ENCODE measurements around the gene SLC1A5.

Gene SLC1A5

GRCh38 chr19:46787331-46788261 is 798 bp downstream of the SLC1A5 start:
- Histone ChIP-seq H3K9me3 (ENCODE audit: control extremely low read depth in 1 of 5, control insufficient read depth in 4 of 5, insufficient read depth in 2 of 5, low read depth in 1 of 5, low read length in 4 of 5) (no peaks in the 10 kb centered on the region), H3K27ac (ENCODE audit: insufficient read depth in 1 of 2, low read depth in 1 of 2, low read length in 2 of 2, poor library complexity in 1 of 2, severe bottlenecking in 2 of 2) (peak overlapping the region in 1 of 2 experiments; percentile 84), H3K4me3 (ENCODE audit: control insufficient read depth in 1 of 7, extremely low read depth in 1 of 7, insufficient read depth in 4 of 7, low read depth in 2 of 7, low read length in 6 of 7) (peak overlapping the region; percentile 53 to 98 (median 76)), H3K27me3 (replicated peaks in 2 of 5; ENCODE audit: control insufficient read depth in 4 of 5, insufficient read depth in 5 of 5, low read length in 4 of 5) (no peaks in the 10 kb centered on the region), H3K36me3 (ENCODE audit: control insufficient read depth in 4 of 4, insufficient read depth in 4 of 4, low read length in 3 of 4) (peaks cover 2 to 22% (median 5%) of the 10 kb centered on the region in 4 experiments), H3K4me1 (ENCODE audit: control extremely low read depth in 1 of 4, control insufficient read depth in 4 of 4, insufficient read depth in 4 of 4, low read length in 3 of 4) (peaks cover 10 to 65% (median 58%) of the 10 kb centered on the region in 4 experiments)
- CTCF ChIA-PET: interaction anchor here (1.2 to 2.4 kb wide), 4 partner anchors 20 to 69 kb away, joined by 3 to 7 read pairs (median 4); no protein-coding TSS in a partner anchor
- under 1% methylated on average over 74 of the region's 80 CpGs for WGBS (ENCODE audit: insufficient coverage)
- peak in 2 of 3 donors; percentile 32 to 52 for DNase-seq
- POLR2A ChIA-PET: interaction anchor here (0.6 to 1.9 kb wide), 7 partner anchors 9 to 126 kb away, joined by 3 to 7 read pairs (median 4); partner anchors contain the start of gene DACT3

DNA sequence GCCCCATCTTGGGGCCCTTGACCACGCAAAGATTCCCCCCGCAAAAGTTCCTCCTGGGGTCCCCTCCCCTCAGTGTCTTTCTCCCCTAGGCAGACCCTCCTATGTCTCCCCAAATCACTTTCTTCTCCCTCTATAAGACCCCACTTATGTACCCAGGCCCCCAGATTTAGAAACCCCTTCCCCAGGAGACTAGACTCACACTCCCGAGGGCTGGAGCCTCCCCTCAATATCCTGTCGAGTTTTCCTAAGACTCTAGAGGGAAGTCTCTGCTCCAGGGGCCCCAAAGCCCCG is 1.4 kb downstream of the SLC1A5 start:
- H3K4me1 ChIP-seq (ENCODE audit: control extremely low read depth in 1 of 4, control insufficient read depth in 4 of 4, insufficient read depth in 4 of 4, low read length in 3 of 4): peaks cover 7 to 59% (median 52%) of the 10 kb centered on the region in 4 experiments
- 0% methylated on average over 5 of the region's 5 CpGs for WGBS (ENCODE audit: insufficient coverage)
- POLR2A ChIA-PET: interaction anchor here (1.9 kb wide), 1 partner anchor 33 kb away, joined by 5 read pairs; no protein-coding TSS in a partner anchor

DNA sequence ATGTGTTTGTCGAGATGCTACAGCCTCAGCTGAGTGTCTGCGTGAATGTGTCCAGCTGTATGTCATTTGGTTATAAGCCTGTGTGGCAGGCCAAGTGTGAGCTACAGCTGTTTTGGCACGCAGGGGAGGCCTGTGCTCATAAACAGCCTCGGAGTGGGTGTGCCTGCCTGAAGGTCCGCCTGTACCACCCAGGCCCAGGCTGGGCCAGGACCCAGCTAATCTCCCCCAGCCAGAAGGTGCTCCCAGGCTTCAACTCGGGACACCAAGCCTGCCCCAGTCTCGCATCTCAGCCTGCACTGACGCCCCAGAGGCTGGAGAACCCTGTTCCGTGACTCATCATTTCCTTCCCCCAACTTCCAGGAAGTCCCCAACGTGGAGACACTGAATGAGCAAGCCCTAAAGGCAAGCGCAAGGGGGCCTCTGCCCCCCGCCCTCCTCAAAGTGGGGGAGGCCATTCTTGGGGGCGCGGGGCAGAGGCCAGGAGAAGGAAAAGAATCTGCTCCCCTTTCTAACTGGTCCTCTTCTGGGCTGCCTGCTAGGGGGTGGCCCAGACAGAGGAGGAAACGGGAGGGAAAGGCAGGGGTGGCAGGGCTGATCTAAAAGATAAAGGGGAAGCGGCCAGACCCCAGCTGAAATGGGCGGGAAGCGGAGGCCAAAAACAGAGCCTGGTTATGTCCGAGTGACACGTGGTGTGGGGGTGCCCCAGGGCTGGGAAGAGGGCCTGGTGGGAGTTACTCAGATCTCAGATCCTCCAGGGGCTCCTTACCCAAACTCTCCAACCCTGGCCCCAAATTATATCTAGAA is 2.0 kb downstream of the SLC1A5 start:
- WGBS (ENCODE audit: insufficient coverage): 5% methylated on average over 17 of the region's 20 CpGs
- ChIA-PET POLR2A (no interaction called here), CTCF (interaction anchor here (0.7 to 4.6 kb wide), 5 partner anchors 19 to 55 kb away, joined by 3 to 25 read pairs (median 5); no protein-coding TSS in a partner anchor)
- DNase-seq: peak; percentile 91 to 98 (median 93)
- peak overlapping the region in 1 of 2 experiments; percentile 84 for H3K27ac ChIP-seq (ENCODE audit: insufficient read depth in 1 of 2, low read depth in 1 of 2, low read length in 2 of 2, poor library complexity in 1 of 2, severe bottlenecking in 2 of 2)
- H3K9me3 ChIP-seq (ENCODE audit: control extremely low read depth in 1 of 5, control insufficient read depth in 4 of 5, insufficient read depth in 2 of 5, low read depth in 1 of 5, low read length in 4 of 5): no peaks in the 10 kb centered on the region
- peaks cover 6 to 33% (median 12%) of the 10 kb centered on the region in 4 experiments for H3K36me3 ChIP-seq (ENCODE audit: control insufficient read depth in 4 of 4, insufficient read depth in 4 of 4, low read length in 3 of 4)
- H3K4me3 ChIP-seq (ENCODE audit: control insufficient read depth in 1 of 7, extremely low read depth in 1 of 7, insufficient read depth in 4 of 7, low read depth in 2 of 7, low read length in 6 of 7): peak overlapping the region in 6 of 7 experiments; percentile 68 to 98 (median 78)
- no peaks in the 10 kb centered on the region for H3K27me3 ChIP-seq (replicated peaks in 2 of 5; ENCODE audit: control insufficient read depth in 4 of 5, insufficient read depth in 5 of 5, low read length in 4 of 5)
- H3K4me1 ChIP-seq (ENCODE audit: control extremely low read depth in 1 of 4, control insufficient read depth in 4 of 4, insufficient read depth in 4 of 4, low read length in 3 of 4): peaks cover 5 to 57% (median 49%) of the 10 kb centered on the region in 4 experiments

More for the DNA sequence above, 1.4 kb downstream of the SLC1A5 start:
- H3K27me3 ChIP-seq (replicated peaks in 2 of 5; ENCODE audit: control insufficient read depth in 4 of 5, insufficient read depth in 5 of 5, low read length in 4 of 5): no peaks in the 10 kb centered on the region
- peak overlapping the region in 1 of 2 experiments; percentile 84 for H3K27ac ChIP-seq (ENCODE audit: insufficient read depth in 1 of 2, low read depth in 1 of 2, low read length in 2 of 2, poor library complexity in 1 of 2, severe bottlenecking in 2 of 2)
- CTCF ChIA-PET: interaction anchor here (2.4 kb wide), 1 partner anchor 20 kb away, joined by 7 read pairs; no protein-coding TSS in a partner anchor
- peaks cover 6 to 27% (median 7%) of the 10 kb centered on the region in 4 experiments for H3K36me3 ChIP-seq (ENCODE audit: control insufficient read depth in 4 of 4, insufficient read depth in 4 of 4, low read length in 3 of 4)
- no peak for DNase-seq
- H3K9me3 ChIP-seq (ENCODE audit: control extremely low read depth in 1 of 5, control insufficient read depth in 4 of 5, insufficient read depth in 2 of 5, low read depth in 1 of 5, low read length in 4 of 5): no peaks in the 10 kb centered on the region
- peak overlapping the region; percentile 53 to 98 (median 76) for H3K4me3 ChIP-seq (ENCODE audit: control insufficient read depth in 1 of 7, extremely low read depth in 1 of 7, insufficient read depth in 4 of 7, low read depth in 2 of 7, low read length in 6 of 7)

GRCh38 chr19:46785980-46786235 is 2.5 kb downstream of the SLC1A5 start:
- H3K27ac ChIP-seq (ENCODE audit: insufficient read depth in 1 of 2, low read depth in 1 of 2, low read length in 2 of 2, poor library complexity in 1 of 2, severe bottlenecking in 2 of 2): peak overlapping the region in 1 of 2 experiments; percentile 84
- no peaks in the 10 kb centered on the region for H3K27me3 ChIP-seq (replicated peaks in 2 of 5; ENCODE audit: control insufficient read depth in 4 of 5, insufficient read depth in 5 of 5, low read length in 4 of 5)
- CTCF ChIA-PET: interaction anchor here (0.7 to 4.6 kb wide), 7 partner anchors 10 to 55 kb away, joined by 3 to 25 read pairs (median 5); no protein-coding TSS in a partner anchor
- no peaks in the 10 kb centered on the region for H3K9me3 ChIP-seq (ENCODE audit: control extremely low read depth in 1 of 5, control insufficient read depth in 4 of 5, insufficient read depth in 2 of 5, low read depth in 1 of 5, low read length in 4 of 5)
- peaks cover 6 to 36% (median 14%) of the 10 kb centered on the region in 4 experiments for H3K36me3 ChIP-seq (ENCODE audit: control insufficient read depth in 4 of 4, insufficient read depth in 4 of 4, low read length in 3 of 4)
- H3K4me3 ChIP-seq (ENCODE audit: control insufficient read depth in 1 of 7, extremely low read depth in 1 of 7, insufficient read depth in 4 of 7, low read depth in 2 of 7, low read length in 6 of 7): peak overlapping the region in 6 of 7 experiments; percentile 27 to 98 (median 78)
- 79% methylated on average over 3 of the region's 4 CpGs for WGBS (ENCODE audit: insufficient coverage)
- DNase-seq: no peak
- POLR2A ChIA-PET: no interaction called here
- peaks cover 5 to 57% (median 49%) of the 10 kb centered on the region in 4 experiments for H3K4me1 ChIP-seq (ENCODE audit: control extremely low read depth in 1 of 4, control insufficient read depth in 4 of 4, insufficient read depth in 4 of 4, low read length in 3 of 4)

GRCh38 chr19:46785054-46785979 is 3.1 kb downstream of the SLC1A5 start:
- H3K4me3 ChIP-seq (ENCODE audit: control insufficient read depth in 1 of 7, extremely low read depth in 1 of 7, insufficient read depth in 4 of 7, low read depth in 2 of 7, low read length in 6 of 7): peak overlapping the region in 3 of 7 experiments; percentile 30 to 98 (median 85)
- 95% methylated on average over 11 of the region's 19 CpGs for WGBS (ENCODE audit: insufficient coverage)
- H3K36me3 ChIP-seq (ENCODE audit: control insufficient read depth in 4 of 4, insufficient read depth in 4 of 4, low read length in 3 of 4): peaks cover 6 to 39% (median 16%) of the 10 kb centered on the region in 4 experiments
- H3K27ac ChIP-seq (ENCODE audit: insufficient read depth in 1 of 2, low read depth in 1 of 2, low read length in 2 of 2, poor library complexity in 1 of 2, severe bottlenecking in 2 of 2): peak overlapping the region in 1 of 2 experiments; percentile 84
- H3K27me3 ChIP-seq (replicated peaks in 2 of 5; ENCODE audit: control insufficient read depth in 4 of 5, insufficient read depth in 5 of 5, low read length in 4 of 5): no peaks in the 10 kb centered on the region
- peaks cover 5 to 57% (median 49%) of the 10 kb centered on the region in 4 experiments for H3K4me1 ChIP-seq (ENCODE audit: control extremely low read depth in 1 of 4, control insufficient read depth in 4 of 4, insufficient read depth in 4 of 4, low read length in 3 of 4)
- CTCF ChIA-PET: interaction anchor here (1.0 to 4.6 kb wide), 11 partner anchors 9 to 56 kb away, joined by 3 to 25 read pairs (median 4); no protein-coding TSS in a partner anchor
- POLR2A ChIA-PET: no interaction called here
- DNase-seq: no peak
- no peaks in the 10 kb centered on the region for H3K9me3 ChIP-seq (ENCODE audit: control extremely low read depth in 1 of 5, control insufficient read depth in 4 of 5, insufficient read depth in 2 of 5, low read depth in 1 of 5, low read length in 4 of 5)
